Heart right ventricle (tissue), 16 donors: Measurements from ENCODE around the gene OR52I1. TPM values are rescaled to one million over a fixed set of nuclear protein-coding genes. Genes with fewer than 3 reads are reported as not detected.

Experiments used
- ATAC-seq, 8 donors: fragments of 200-7000 bp; cut with Tn5 transposase; one replicate each; pipeline ENCODE4 v1.9.1; 2020; ENCODE audit warnings: mild to moderate bottlenecking in 8 of 8, moderate library complexity in 8 of 8, moderate number of reproducible peaks in 1 of 8
- DNase-seq, 2 donors: peaks; one replicate each; pipeline ENCODE4 v3.0.0-alpha.2; 2020
- H3K27ac ChIP-seq, 10 donors: fragments of 200-600 bp; sonication (generic) in 2 of 10; one replicate each; pipeline versions ENCODE4 v1.5.0 to v1.8.0; 2020 to 2022; ENCODE audit warnings: mild to moderate bottlenecking in 3 of 10
- H3K27me3 ChIP-seq, 7 donors: fragments of 200-600 bp; one replicate each; pipeline ENCODE4 v1.8.0; 2021 to 2022; ENCODE audit warnings: mild to moderate bottlenecking in 2 of 7
- H3K36me3 ChIP-seq, 9 donors: fragments of 200-600 bp; sonication (generic) in 1 of 9; one replicate each; pipeline versions ENCODE4 v1.5.0 to v1.8.0; 2020 to 2022; ENCODE audit warnings: mild to moderate bottlenecking in 2 of 9
- H3K4me1 ChIP-seq, 9 donors: fragments of 200-600 bp; sonication (generic) in 1 of 9; one replicate each; pipeline versions ENCODE4 v1.5.0 to v1.8.0; 2020 to 2022; ENCODE audit warnings: mild to moderate bottlenecking in 4 of 9
- H3K4me3 ChIP-seq, 10 donors: fragments of 200-600 bp; sonication (generic) in 2 of 10; one replicate each; pipeline versions ENCODE4 v1.5.0 to v1.8.0; 2020 to 2022; ENCODE audit warnings: mild to moderate bottlenecking in 7 of 10, moderate library complexity in 2 of 10
- H3K9me3 ChIP-seq, 11 donors: fragments of 200-600 bp in 10 of 11; sonication (generic) in 2 of 11; one replicate each; pipeline versions ENCODE4 v1.5.0 to v1.8.0; 2013 to 2022; ENCODE audit warnings: mild to moderate bottlenecking in 2 of 11, control low read depth in 1 of 11, moderate library complexity in 1 of 11
- WGBS, 2 donors: extraction: QIAGEN DNeasy Blood & Tissue Kit; methylation state at CpG; one replicate each; pipeline ENCODE4 v1.1.7; 2013; ENCODE audit warnings: inconsistent platforms in 1 of 2; 5-methylcytosine and 5-hydroxymethylcytosine counted together
- intact Hi-C, 10 donors: fragments of 100-400 bp; cut with DNase I; formaldehyde crosslinking; loops; one replicate each; pipeline versions ENCODE4 v1.11.1 to v1.14.2; 2022
- polyA plus RNA-seq, 2 donors: library from polyadenylated mRNA; stranded (reverse); fragments of 200-250 nt; gene quantifications; one replicate each; pipeline ENCODE4 v1.2.3, GENCODE V29; 2013
- total RNA-seq, 10 donors: library from RNA; stranded (reverse); fragmentation: NEBNext Ultra II Directional in 3 of 10; extraction: Animal tissue kit (Norgen Biotek cat#: 25700) in 3 of 10; gene quantifications; one replicate each; pipeline versions ENCODE4 v1.2.1 to v1.2.4, GENCODE V29; 2021 to 2023
- TF ChIP-seq, protein P1 (sequence below), 9 donors: fragments of 200-600 bp; sonication (generic) in 2 of 9; IDR thresholded peaks; one replicate each; pipeline versions ENCODE4 v1.5.0 to v1.8.0; 2021 to 2022; ENCODE audit warnings: antibody characterized with exemption in 9 of 9, mild to moderate bottlenecking in 5 of 9, moderate library complexity in 1 of 9
- donor health status: Arrhythmogenic right ventricular cardiomyopathy.
- donor health status: ischemic (EF 13 %, LVEDD 7.1; RV severe dilation, severe dysfunction).
- donor health status: healthy with polysubstance abuse.
- donor health status: DM: no; HTN: yes; CAD: no.
- donor health status: DM: no; HTN: no; CAD: no.
- donor health status: ischemic (EF 25% LVEDD 6.9; RV normal size, moderate dysfunction).
- donor health status: ischemic (EF 25% LVEDD 5.7; RV mildly dilated, moderate dysfunction).
- donor health status: healthy.
- donor health status: DM: yes; HTN: yes; CAD: no.
- donor health status: Ischemic cardiomyopathy.
- donor health status: ischemic (EF 35%, LVEDD 5.7; RV mildly dilated, moderate dysfunction).
- donor health status: nonischemic (EF 11% LVEDD 7.7; RV severe dilation, severe dysfunction).
- donor health status: DM: yes; HTN: yes; CAD: no.
- donor health status: PGD.
- donor health status: ischemic (EF 29% LVEDD 5.4; RV normal size, mild dysfunction).
- donor health status: nonischemic (EF 23%, LVEDD 6.1; RV moderate dilation, normal function).

OR52I1 gene
- total and polyA plus RNA-seq, 12 donors = not detected

DNA sequence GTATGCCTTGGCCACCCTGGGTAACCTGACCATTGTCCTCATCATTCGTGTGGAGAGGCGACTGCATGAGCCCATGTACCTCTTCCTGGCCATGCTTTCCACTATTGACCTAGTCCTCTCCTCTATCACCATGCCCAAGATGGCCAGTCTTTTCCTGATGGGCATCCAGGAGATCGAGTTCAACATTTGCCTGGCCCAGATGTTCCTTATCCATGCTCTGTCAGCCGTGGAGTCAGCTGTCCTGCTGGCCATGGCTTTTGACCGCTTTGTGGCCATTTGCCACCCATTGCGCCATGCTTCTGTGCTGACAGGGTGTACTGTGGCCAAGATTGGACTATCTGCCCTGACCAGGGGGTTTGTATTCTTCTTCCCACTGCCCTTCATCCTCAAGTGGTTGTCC lies 46.1 kb downstream of the OR52I1 start:
- intact Hi-C loops = loop anchor here in 7 of 10 donors (5.0 to 10.0 kb wide), 4 partner anchors 177 to 455 kb away; no protein-coding TSS in a partner anchor
- Histone ChIP-seq H3K4me3 (no peak overlapping the region), H3K4me1 (peaks cover 0 to 38% (median 14%) of the 10 kb centered on the region in 9 donors), H3K36me3 (no peaks in the 10 kb centered on the region), H3K27me3 (peaks cover 0 to 4% (median 0%) of the 10 kb centered on the region in 7 donors), H3K9me3 (no peaks in the 10 kb centered on the region), H3K27ac (no peak overlapping the region)
- no peak for DNase-seq
- TF ChIP-seq, protein P1, sequence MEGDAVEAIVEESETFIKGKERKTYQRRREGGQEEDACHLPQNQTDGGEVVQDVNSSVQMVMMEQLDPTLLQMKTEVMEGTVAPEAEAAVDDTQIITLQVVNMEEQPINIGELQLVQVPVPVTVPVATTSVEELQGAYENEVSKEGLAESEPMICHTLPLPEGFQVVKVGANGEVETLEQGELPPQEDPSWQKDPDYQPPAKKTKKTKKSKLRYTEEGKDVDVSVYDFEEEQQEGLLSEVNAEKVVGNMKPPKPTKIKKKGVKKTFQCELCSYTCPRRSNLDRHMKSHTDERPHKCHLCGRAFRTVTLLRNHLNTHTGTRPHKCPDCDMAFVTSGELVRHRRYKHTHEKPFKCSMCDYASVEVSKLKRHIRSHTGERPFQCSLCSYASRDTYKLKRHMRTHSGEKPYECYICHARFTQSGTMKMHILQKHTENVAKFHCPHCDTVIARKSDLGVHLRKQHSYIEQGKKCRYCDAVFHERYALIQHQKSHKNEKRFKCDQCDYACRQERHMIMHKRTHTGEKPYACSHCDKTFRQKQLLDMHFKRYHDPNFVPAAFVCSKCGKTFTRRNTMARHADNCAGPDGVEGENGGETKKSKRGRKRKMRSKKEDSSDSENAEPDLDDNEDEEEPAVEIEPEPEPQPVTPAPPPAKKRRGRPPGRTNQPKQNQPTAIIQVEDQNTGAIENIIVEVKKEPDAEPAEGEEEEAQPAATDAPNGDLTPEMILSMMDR (IDR thresholded peaks at IDR 0.05) = no peak
- WGBS, 2 donors = 95% methylated on average over 6 of the region's 6 CpGs
- no peak for ATAC-seq

DNA sequence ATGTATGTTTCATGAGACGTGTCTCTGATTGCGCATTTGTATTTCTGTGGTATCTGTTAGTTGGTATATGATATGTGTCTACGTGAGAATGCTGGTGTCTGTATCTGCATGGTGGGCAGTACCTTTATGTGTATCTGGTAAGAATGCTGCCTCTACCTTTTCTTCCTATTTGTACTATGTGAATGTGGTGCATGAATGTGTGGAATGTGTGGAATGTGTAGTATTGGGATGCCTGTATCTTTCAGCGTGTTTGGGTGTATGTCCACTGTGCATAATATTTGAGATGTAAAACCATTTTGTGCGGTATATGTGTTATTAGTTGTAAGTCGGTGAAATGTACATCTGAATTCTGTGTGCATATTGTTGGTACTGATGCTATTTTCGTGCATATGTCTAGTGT lies 47.7 kb downstream of the OR52I1 start:
- Histone ChIP-seq H3K4me3 (no peak overlapping the region), H3K4me1 (peaks cover 4 to 52% (median 28%) of the 10 kb centered on the region in 9 donors), H3K9me3 (no peaks in the 10 kb centered on the region), H3K36me3 (no peaks in the 10 kb centered on the region), H3K27me3 (no peaks in the 10 kb centered on the region), H3K27ac (peak overlapping the region in 7 of 10 donors; percentile 76 to 91 (median 83))
- intact Hi-C loops = loop anchor here in 1 of 10 donors (10.0 kb wide), 1 partner anchor 457 kb away; no protein-coding TSS in a partner anchor
- TF ChIP-seq, protein P1 (IDR thresholded peaks at IDR 0.05) = no peak
- no peak for DNase-seq
- ATAC-seq = no peak
- 92% methylated on average over 7 of the region's 7 CpGs for WGBS, 2 donors

DNA sequence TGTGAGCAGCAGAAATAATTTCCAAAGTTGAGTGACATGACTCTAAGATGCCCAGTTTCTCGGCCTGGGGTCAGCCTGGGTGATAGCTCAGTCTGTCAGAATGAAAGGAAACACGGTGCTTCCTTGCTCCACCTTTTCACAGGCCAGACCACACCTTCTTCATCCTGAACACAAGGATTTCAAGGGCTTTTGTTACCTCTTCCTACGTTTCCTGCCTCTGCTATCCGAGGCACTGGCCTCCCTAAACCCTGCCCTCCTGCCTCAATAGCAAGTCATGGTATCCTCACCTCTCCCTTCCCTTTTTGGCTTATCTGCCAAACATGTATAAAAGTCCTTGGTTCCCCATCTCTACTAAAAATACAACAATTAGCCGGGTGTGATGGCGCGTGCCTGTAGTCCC lies 48.2 kb downstream of the OR52I1 start:
- no peaks in the 10 kb centered on the region for H3K36me3 ChIP-seq
- peak in 1 of 2 donors; percentile 20 for DNase-seq
- intact Hi-C loops = loop anchor here in 1 of 10 donors (10.0 kb wide), 1 partner anchor 457 kb away; no protein-coding TSS in a partner anchor
- peaks cover 4 to 54% (median 33%) of the 10 kb centered on the region in 9 donors for H3K4me1 ChIP-seq
- TF ChIP-seq, protein P1 (IDR thresholded peaks at IDR 0.05) = no peak
- H3K9me3 ChIP-seq = no peaks in the 10 kb centered on the region
- H3K27me3 ChIP-seq = no peaks in the 10 kb centered on the region
- H3K27ac ChIP-seq = peak overlapping the region in 9 of 10 donors; percentile 13 to 91 (median 82)
- no peak overlapping the region for H3K4me3 ChIP-seq
- 59 to 72% methylated on average over 7 of the region's 7 CpGs for WGBS, 2 donors
- peak in 7 of 8 donors; percentile 20 to 68 (median 31) for ATAC-seq

DNA sequence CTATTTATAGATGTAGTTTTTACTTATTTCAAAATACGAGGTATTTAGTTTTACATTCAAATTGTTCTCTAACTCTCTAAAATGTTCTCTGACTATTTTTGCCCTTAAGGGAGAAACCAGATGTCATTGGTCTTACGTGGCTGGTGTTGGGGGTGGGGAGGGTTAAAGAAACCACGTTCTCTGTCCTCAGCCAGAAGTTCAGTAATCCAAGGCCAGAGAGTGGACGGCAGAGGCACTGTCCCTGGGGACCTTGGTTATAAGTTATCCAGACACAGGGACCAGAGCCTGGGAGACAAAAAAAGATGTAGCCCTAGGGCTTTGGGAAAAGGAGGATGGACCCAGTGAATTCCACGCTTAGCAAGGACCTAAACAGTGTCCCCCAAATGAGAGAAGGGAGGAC lies 49.2 kb downstream of the OR52I1 start:
- no peaks in the 10 kb centered on the region for H3K36me3 ChIP-seq
- intact Hi-C loops = loop anchor here in 1 of 10 donors (10.0 kb wide), 1 partner anchor 458 kb away; no protein-coding TSS in a partner anchor
- no peaks in the 10 kb centered on the region for H3K9me3 ChIP-seq
- no peaks in the 10 kb centered on the region for H3K27me3 ChIP-seq
- 18 to 30% methylated on average over 5 of the region's 5 CpGs for WGBS, 2 donors
- TF ChIP-seq, protein P1 (IDR thresholded peaks at IDR 0.05) = no peak
- peaks cover 4 to 59% (median 38%) of the 10 kb centered on the region in 9 donors for H3K4me1 ChIP-seq
- peak overlapping the region in 6 of 10 donors; percentile 34 to 58 (median 51) for H3K4me3 ChIP-seq
- H3K27ac ChIP-seq = peak overlapping the region in 9 of 10 donors; percentile 64 to 91 (median 82)
- DNase-seq (peak; percentile 40 to 85), ATAC-seq (peak; percentile 62 to 90 (median 78))
